NCI-H2227 treated with DMSO at 0.1 percent for 48 hours (cell line): ENCODE data around the gene RIC3.

Experiments
- DNase-seq: peaks from one replicate; lab custom pipeline; 2025; lab: John Stamatoyannopoulos, UW

RIC3 gene

GRCh38 chr11:8102965-8103364 lies 65.9 kb downstream of the RIC3 start:
- DNase-seq: no peak

- DNase-seq: no peak
Observed at GRCh38 chr11:8102296-8102915, 66.4 kb downstream of the RIC3 start.

GRCh38 chr11:8101421-8101820 lies 67.4 kb downstream of the RIC3 start:
- DNase-seq: no peak

- no peak for DNase-seq
Observed at GRCh38 chr11:8100605-8101004, 68.2 kb downstream of the RIC3 start.

GRCh38 chr11:8100158-8100557 lies 68.7 kb downstream of the RIC3 start:
- no peak for DNase-seq

GRCh38 chr11:8099291-8099899 lies 69.4 kb downstream of the RIC3 start:
- peak; percentile 74 for DNase-seq

- DNase-seq: no peak
Observed at GRCh38 chr11:8098879-8099278, 69.9 kb downstream of the RIC3 start.

GRCh38 chr11:8098361-8098760 lies 70.5 kb downstream of the RIC3 start:
- no peak for DNase-seq

GRCh38 chr11:8097926-8098325 lies 70.9 kb downstream of the RIC3 start:
- DNase-seq: no peak

- no peak for DNase-seq
Observed at GRCh38 chr11:8097468-8097867, 71.4 kb downstream of the RIC3 start.

GRCh38 chr11:8097062-8097461 lies 71.8 kb downstream of the RIC3 start:
- no peak for DNase-seq

GRCh38 chr11:8096575-8096974 lies 72.2 kb downstream of the RIC3 start:
- DNase-seq: no peak

GRCh38 chr11:8095806-8096522 lies 72.9 kb downstream of the RIC3 start:
- DNase-seq: no peak

- DNase-seq: no peak
Observed at GRCh38 chr11:8095371-8095770, 73.5 kb downstream of the RIC3 start.

- DNase-seq: no peak
Observed at GRCh38 chr11:8094656-8095055, 74.2 kb downstream of the RIC3 start.

GRCh38 chr11:8093931-8094575 lies 74.8 kb downstream of the RIC3 start:
- no peak for DNase-seq

GRCh38 chr11:8092587-8093424 lies 76.0 kb downstream of the RIC3 start:
- DNase-seq: no peak

GRCh38 chr11:8091721-8092120 lies 77.1 kb downstream of the RIC3 start:
- no peak for DNase-seq

- DNase-seq: peak; percentile 37
Observed at GRCh38 chr11:8090756-8091155, 78.1 kb downstream of the RIC3 start.

GRCh38 chr11:8089791-8090510 lies 78.9 kb downstream of the RIC3 start:
- no peak for DNase-seq

- DNase-seq: no peak
Observed at GRCh38 chr11:8087756-8088155, 81.1 kb downstream of the RIC3 start.
